GM20000 (cell line): ENCODE data around the gene MOV10L1.

Source experiments
- DNase-seq: peaks from one replicate; pipeline ENCODE4 v3.0.0; 2012; ENCODE audit warnings: low spot score
- CTCF ChIP-seq: IDR thresholded peaks from 2 replicates; pipeline ENCODE4 v1.5.1; 2012; ENCODE audit warnings: mild to moderate bottlenecking, control low read depth; ENCODE audit errors: extremely low read depth, missing control alignments

The MOV10L1 gene

GRCh38 chr22:50060441-50061140, 29.2 kb upstream of the MOV10L1 start:
- DNase-seq, result no peak
- no peak for TF ChIP-seq CTCF

- no peak for TF ChIP-seq CTCF
Observed at GRCh38 chr22:50061141-50061823, 28.5 kb upstream of the MOV10L1 start.

GRCh38 chr22:50061824-50062355, 27.9 kb upstream of the MOV10L1 start:
- no peak for TF ChIP-seq CTCF
- no peak for DNase-seq

More at GRCh38 chr22:50061141-50061823, 28.5 kb upstream of the MOV10L1 start:
- DNase-seq, result no peak

- TF ChIP-seq CTCF, result no peak
- no peak for DNase-seq
Observed at GRCh38 chr22:50062509-50063135, 27.2 kb upstream of the MOV10L1 start.

- no peak for TF ChIP-seq CTCF
- no peak for DNase-seq
Observed at GRCh38 chr22:50063589-50064393, 26.0 kb upstream of the MOV10L1 start.

GRCh38 chr22:50064453-50064852, 25.4 kb upstream of the MOV10L1 start:
- DNase-seq, result no peak
- TF ChIP-seq CTCF, result no peak
